GM19043 (cell line): ENCODE data around the gene C14orf119.

ENCODE experiments used
- ATAC-seq: cut with Tn5 transposase; IDR thresholded peaks from one replicate; pipeline ENCODE4 v1.9.1; 2021; ENCODE audit warnings: low read depth; ENCODE audit not compliant: unreplicated experiment

The C14orf119 gene

DNA sequence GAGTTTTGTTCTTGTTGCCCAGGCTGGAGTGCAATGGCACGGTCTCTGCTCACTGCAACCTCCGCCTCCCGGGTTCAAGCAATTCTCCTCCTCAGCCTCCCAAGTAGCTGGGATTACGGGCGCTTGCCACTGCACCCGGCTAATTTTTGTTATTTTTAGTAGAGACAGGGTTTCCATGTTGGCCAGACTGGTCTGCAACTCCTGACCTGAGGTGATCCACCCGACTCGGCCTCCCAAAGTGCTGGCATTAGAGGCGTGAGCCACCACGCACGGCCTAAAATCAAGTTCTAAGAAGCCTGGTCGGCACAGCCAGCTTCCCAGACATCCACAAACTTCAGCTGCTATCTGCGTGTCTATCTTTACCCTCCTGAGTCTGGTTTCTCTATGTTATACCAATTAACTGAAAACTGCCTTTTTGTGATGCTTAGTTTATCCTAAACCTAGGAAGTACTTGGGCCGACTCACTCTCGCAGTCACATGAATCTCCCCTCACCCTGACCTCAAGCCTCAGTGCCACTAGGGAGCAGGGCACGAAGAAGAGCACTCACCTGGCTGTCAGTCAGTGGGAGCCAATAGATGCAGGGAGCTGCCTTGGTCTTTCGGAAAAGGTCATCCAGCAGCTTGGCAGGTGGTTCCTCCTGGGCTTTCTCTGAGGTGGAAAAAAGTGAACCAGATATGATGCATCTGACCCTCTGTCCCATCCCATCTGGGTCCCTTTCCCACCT is 34.6 kb upstream of the C14orf119 start:
- no peak for ATAC-seq

DNA sequence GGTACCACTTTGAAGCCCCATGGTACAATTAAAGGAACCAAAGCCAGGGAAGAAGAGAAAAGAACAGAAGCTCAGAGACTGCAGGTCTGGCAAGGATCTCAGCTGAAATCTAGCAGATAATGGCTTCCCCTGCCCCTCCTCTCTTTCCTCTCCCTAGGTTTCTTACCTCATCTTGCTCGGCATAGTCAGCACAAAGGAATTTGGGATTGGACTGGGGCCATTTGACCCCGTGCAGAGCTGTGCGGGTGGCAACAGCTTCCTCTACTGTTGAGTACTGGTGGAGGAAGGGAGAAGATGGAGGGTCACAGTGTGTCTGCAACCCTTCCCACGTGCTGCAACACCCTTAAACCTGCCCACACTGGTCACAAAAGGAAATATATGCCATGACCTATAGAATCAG is 33.3 kb upstream of the C14orf119 start:
- ATAC-seq, result no peak

GRCh38 chr14:23063601-23064000 is 31.7 kb upstream of the C14orf119 start:
- no peak for ATAC-seq

DNA sequence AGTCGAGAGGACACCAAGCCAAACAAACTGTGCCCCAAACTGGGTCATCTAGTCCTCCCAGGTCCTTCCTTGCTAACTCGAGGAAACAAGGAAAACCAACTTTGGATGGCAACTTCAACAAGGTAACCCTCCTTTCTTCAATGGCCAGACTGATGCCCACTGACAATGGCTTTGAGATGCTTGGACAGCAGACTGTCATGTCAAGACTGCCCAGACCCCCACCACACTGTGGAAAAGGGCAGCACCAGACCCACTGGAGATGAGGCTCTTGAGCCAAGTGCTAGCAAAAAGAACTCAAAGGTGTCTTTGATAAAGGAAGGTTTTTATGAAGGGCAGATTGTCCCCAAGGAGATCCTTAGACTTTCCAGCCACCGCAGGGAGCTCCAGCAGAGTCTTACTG is 28.9 kb upstream of the C14orf119 start:
- no peak for ATAC-seq

DNA sequence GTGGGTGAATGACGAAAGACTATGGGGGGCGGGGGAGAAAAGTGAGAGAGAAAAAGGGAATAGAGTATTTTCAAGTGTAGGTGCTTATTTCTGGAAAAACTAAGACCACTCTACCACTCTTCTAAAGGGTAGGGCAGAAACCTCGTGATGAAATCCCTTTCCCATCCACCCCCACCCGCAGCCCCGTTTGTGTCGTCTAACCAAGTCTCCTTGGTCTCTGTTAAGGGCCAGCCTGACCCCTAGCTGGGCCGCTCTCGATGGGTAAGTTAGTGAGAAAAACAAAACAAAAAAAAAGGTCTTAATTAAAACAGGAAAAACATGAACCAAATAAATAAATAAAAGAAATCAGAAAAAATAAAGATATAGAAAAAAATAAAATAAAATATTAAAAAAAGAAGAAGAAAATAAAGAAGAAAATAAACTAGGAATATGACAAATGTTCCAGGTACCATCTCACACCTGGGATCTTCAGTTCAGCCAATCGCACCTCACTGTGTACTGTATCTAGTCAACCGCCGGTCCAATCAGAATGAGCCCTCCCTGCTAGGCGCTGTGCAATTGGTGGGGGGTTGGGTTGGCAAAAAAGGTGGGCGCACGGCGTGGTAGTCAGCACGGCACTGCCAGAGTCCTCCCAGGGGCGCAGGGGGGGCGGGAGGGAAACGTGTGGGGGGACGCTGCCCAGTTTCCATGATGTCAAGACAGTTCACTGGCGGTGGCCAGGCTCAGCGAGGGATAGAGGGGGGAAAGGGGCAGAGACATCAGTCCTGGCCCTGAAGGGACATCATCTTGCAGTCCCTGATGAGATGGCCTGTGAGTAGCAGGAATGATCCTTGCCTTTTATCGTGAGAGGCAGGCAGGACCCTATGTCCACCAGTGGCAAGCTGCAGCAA is 28.2 kb upstream of the C14orf119 start:
- ATAC-seq, result no peak

- ATAC-seq, result no peak
Observed at GRCh38 chr14:23067847-23068788, 27.2 kb upstream of the C14orf119 start.

DNA sequence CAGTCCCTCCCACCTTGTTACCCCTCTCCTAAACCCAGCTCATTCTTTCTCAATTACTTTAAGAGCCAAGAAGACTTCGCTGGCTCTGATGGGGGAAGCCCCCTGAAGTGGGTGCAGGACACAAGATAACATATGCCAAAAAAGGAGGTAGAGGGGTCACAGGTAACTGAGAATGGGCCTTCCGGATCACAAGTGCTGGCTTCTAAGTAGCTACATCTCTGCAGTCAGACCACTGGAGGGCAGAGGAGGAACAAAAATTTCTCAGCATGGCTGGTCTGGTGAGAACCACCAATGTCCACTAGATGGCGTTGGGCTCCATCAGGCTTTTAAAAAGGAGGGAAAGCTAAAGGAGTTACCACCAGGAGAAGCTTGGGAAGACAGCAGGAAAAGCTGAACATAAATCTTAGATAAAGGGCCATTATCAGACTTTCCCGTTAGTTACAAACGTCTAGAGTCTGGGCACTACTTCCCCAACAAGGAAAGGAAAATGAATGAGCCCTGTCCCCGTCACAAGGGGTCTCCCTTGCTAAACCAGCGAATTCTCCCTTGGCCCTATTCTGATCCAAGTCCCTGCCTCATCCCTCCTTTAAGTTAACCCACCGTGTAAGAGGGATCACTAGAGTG is 26.4 kb upstream of the C14orf119 start:
- ATAC-seq, result peak; percentile 70

DNA sequence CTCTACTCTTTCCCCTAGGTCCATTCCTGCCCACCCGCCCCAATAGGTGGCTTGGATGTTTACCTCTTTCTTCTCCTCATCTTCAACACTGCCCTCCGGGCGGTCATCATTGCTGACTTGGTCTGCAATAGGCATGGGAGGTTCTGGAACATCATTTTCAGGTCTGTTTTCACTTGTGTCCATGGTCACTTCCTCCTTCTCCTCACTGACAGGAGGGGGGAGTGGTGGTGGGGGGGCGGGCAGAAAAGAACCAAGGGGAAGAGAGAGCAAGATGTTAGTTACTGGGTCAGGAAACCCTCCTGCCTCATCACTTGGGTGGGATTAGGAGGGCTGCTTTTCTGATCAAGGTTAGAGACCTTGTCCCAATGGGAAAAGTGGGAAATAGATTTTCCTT is 25.9 kb upstream of the C14orf119 start:
- no peak for ATAC-seq

- no peak for ATAC-seq
Observed at GRCh38 chr14:23070262-23071129, 24.8 kb upstream of the C14orf119 start.

GRCh38 chr14:23071244-23071920 is 23.9 kb upstream of the C14orf119 start:
- ATAC-seq, result peak; percentile 86

GRCh38 chr14:23071921-23072539 is 23.3 kb upstream of the C14orf119 start:
- no peak for ATAC-seq

DNA sequence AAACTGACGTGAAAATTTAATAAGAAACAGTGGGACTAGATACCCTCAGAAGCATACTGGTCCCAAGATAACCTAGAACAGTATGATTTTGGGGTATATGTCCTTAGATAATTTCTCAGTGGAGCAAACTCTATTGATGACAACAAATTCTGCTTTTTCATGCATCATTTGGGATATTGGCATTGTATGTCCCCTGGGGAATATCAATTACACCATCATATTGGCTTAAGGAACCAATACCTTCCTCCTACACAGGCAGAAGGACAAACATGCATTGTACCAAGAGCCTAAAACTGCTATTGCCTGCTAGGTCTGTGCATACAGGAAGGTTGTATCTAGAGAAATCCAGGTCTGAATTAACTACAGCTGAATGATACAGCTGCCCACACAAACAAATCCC is 20.4 kb upstream of the C14orf119 start:
- ATAC-seq, result no peak

DNA sequence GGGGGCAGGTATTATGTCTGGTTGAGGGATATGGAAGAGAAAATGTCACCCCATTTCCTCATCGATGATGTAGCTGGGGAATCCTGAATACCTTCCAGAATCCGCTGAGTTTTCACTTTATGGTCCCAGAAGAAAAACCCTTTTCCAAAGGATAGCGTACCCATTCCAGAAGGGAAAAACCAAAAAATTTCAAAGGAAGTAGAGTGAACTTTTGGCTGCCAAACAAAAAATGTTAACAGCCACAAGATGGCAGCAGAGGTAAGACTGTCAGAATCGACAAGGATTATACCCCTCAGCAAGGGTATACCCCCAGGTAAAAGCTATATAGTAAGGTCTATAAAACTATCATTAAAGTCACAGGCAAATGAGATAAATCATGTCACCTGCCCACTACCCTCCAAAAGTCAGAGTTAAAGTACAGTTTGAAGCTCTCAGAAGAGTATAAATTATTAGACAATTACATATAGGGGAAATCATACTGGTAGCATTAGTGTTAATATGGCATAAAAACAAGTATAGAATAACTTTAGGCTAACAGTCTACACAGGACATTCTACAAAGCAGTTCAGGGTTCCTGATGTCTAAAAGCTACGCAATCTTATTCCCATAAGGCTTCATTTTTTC is 18.4 kb upstream of the C14orf119 start:
- no peak for ATAC-seq

GRCh38 chr14:23077962-23078361 is 17.3 kb upstream of the C14orf119 start:
- no peak for ATAC-seq

- ATAC-seq, result no peak
Observed at GRCh38 chr14:23078692-23079116, 16.6 kb upstream of the C14orf119 start.

GRCh38 chr14:23079716-23080115 is 15.6 kb upstream of the C14orf119 start:
- no peak for ATAC-seq

DNA sequence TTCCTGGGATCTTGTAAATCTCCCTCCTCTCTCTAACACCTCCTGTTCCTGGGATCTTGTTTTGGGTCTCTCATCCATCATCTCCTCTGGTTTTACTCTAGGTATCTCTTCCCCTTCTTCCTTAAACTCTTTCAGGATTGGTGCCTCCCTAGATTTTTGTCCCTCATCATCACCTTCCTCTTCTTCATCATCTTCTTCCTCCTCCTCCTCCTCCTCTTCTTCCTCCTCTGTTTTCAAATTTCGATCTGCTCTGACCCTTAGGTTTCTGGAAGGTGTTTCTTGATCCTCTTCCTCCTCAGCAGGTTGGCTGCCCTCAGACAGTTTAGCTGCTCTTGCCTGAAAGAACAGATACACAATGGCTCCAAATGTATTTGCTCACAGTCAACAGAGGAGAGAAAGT is 14.8 kb upstream of the C14orf119 start:
- no peak for ATAC-seq

DNA sequence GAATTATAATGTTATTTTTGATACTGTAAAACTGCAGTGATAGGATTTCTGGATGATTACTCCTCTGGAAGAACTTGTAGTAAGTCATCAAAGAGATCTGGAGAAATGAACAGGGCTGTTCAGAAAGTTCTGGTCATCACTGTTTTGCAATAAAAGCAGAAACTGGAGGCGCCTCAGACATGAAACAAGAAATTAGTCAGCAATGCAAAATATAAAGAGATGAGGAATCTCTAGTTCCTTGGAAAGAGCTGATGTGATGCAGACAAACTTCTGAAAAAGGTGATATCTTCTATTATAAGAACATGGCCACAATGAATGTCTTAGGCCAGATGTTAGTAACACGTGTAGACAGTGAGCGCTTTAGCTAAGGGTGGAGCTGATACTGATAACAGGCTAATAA is 9.8 kb upstream of the C14orf119 start:
- ATAC-seq, result no peak
